ENCODE results near the gene CADPS2. TPM values are rescaled to one million over a fixed set of nuclear protein-coding genes. Genes with fewer than 3 reads are reported as not detected.

The CADPS2 gene
- total RNA-seq, 1 donor from 2014 or later: 4.3 TPM

DNA sequence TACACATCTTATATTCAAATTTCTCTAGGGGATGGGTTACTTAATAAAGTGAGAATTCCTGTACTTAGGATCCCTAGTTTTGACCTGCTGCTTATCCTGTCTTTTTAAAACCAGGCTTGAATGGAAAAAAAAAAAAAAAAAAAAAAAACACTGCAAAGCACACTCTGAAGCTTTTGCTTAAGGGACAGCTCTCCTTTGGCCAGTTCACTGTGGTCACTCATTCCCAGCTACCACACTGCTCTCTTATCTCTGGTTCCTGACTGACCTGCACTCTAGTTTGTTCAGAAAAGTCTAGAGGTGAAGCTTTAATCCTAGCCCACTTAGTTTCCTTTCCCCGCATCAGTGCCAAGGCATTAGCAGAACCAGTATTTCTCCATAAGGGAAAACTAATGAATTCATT is 82.4 kb downstream of the CADPS2 start:
- Mint-ChIP-seq H3K4me3 (ENCODE audit: low read depth) (no peak overlapping the region), H3K36me3 (ENCODE audit: insufficient read depth) (no peaks in the 10 kb centered on the region), H3K27ac (no peak overlapping the region), H3K9me3 (ENCODE audit: low read depth) (no peaks in the 10 kb centered on the region), H3K27me3 (no peaks in the 10 kb centered on the region), H3K4me1 (ENCODE audit: low read depth) (peaks cover 3% of the 10 kb centered on the region)
- TF ChIP-seq, protein P1, sequence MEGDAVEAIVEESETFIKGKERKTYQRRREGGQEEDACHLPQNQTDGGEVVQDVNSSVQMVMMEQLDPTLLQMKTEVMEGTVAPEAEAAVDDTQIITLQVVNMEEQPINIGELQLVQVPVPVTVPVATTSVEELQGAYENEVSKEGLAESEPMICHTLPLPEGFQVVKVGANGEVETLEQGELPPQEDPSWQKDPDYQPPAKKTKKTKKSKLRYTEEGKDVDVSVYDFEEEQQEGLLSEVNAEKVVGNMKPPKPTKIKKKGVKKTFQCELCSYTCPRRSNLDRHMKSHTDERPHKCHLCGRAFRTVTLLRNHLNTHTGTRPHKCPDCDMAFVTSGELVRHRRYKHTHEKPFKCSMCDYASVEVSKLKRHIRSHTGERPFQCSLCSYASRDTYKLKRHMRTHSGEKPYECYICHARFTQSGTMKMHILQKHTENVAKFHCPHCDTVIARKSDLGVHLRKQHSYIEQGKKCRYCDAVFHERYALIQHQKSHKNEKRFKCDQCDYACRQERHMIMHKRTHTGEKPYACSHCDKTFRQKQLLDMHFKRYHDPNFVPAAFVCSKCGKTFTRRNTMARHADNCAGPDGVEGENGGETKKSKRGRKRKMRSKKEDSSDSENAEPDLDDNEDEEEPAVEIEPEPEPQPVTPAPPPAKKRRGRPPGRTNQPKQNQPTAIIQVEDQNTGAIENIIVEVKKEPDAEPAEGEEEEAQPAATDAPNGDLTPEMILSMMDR (IDR thresholded peaks at IDR 0.05; ENCODE audit: unreplicated experiment): no peak
- no peak for DNase-seq (ENCODE audit: low spot score, unreplicated experiment)

DNA sequence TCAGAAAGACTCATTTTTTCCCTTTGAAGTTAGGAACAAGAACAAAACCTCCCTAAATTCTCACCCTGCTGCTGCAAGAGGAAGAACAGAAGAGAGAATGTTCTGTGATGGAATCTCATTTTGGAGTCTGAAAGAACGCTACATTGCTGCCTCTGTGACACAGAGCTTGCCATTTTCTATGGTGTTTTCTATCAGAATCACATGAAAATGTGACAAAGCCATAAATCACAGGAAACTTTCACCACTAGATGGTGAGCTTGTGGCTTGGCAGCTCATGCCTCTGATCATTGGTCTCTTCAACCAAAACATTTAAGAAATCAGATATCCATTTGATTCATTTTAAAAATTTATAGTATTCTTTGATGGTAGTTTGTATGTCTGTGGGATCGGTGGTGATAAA is 82.9 kb downstream of the CADPS2 start:
- Mint-ChIP-seq H3K27ac (peak overlapping the region; percentile 25), H3K27me3 (no peaks in the 10 kb centered on the region), H3K4me3 (ENCODE audit: low read depth) (no peak overlapping the region), H3K36me3 (ENCODE audit: insufficient read depth) (no peaks in the 10 kb centered on the region), H3K4me1 (ENCODE audit: low read depth) (peaks cover 3% of the 10 kb centered on the region), H3K9me3 (ENCODE audit: low read depth) (no peaks in the 10 kb centered on the region)
- TF ChIP-seq, protein P1 (IDR thresholded peaks at IDR 0.05; ENCODE audit: unreplicated experiment): peak; percentile 40
- DNase-seq (ENCODE audit: low spot score, unreplicated experiment): no peak

DNA sequence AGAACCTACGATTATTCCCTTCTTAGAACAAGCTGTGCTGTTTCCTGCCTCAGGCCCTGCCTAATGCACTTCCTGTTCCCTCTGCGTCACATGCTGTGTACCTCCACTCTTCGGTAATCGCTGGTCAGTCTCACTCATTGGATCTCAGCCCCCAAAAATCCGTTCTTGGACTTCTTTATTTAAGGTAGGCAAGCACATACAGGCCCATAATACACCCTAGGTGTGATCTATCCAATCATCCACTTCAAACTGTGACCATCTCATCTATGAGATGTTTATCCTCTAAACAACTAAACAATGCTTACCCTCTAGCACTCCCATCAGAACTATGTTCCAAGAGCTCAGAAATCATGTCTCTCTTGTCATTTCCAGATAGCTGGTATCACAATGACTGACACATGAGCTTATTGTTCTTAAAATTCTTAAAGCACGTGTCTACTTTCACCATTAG is 83.9 kb downstream of the CADPS2 start:
- Mint-ChIP-seq H3K9me3 (ENCODE audit: low read depth) (no peaks in the 10 kb centered on the region), H3K4me3 (ENCODE audit: low read depth) (no peak overlapping the region), H3K36me3 (ENCODE audit: insufficient read depth) (no peaks in the 10 kb centered on the region), H3K27ac (no peak overlapping the region), H3K27me3 (no peaks in the 10 kb centered on the region), H3K4me1 (ENCODE audit: low read depth) (peaks cover 3% of the 10 kb centered on the region)
- TF ChIP-seq, protein P1 (IDR thresholded peaks at IDR 0.05; ENCODE audit: unreplicated experiment): no peak
- no peak for DNase-seq (ENCODE audit: low spot score, unreplicated experiment)

DNA sequence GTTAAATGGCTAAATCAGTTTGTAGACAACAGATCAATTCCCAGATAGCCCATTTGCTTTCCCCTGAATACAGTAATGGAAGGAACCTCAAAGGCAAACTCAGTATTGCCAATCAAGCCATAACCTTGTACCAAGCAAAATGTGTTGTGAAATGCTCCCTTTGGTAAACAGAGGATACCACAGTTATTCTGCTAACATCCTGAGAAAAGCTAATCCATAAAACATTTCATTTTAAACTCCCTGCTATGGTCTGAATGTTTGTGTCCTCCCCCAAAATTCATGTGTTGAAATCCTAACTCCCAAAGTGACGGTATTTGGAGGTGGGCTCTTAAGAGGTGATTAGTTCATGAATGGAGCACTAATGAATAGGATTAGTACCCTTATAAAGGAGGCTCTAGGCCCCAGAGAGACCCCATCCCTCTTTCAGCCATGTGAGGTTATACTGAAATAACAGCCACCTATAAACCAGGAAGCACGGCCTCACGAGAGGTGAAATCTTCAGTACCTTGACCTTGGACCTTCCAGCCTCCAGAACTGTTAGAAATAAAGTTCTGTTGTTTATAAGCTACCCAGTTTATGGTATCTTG is 94.2 kb downstream of the CADPS2 start:
- no peaks in the 10 kb centered on the region for H3K27me3 Mint-ChIP-seq
- H3K4me3 Mint-ChIP-seq (ENCODE audit: low read depth): no peak overlapping the region
- TF ChIP-seq, protein P1 (IDR thresholded peaks at IDR 0.05; ENCODE audit: unreplicated experiment): no peak
- peaks cover 3% of the 10 kb centered on the region for H3K9me3 Mint-ChIP-seq (ENCODE audit: low read depth)
- H3K4me1 Mint-ChIP-seq (ENCODE audit: low read depth): no peaks in the 10 kb centered on the region
- no peaks in the 10 kb centered on the region for H3K36me3 Mint-ChIP-seq (ENCODE audit: insufficient read depth)
- H3K27ac Mint-ChIP-seq: no peak overlapping the region
- DNase-seq (ENCODE audit: low spot score, unreplicated experiment): no peak

DNA sequence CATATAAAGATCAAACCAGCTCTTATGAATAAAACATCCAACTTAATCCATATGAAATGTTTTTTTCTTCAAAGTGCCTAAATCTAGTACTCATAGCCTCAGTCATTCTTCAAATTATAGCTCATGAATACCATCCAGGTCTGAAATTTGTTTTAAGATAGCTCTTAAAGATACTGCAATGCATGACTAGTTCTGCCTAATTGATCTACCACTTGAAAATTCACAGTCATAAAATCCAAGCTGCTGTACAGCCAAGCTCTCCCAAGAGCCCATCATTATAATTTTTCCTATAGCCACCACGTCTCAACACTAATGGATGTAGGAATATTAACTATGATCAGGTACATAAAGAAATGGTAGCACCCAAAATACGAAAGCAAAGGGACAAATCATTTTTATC is 95.7 kb downstream of the CADPS2 start:
- H3K27ac Mint-ChIP-seq: no peak overlapping the region
- peaks cover 3% of the 10 kb centered on the region for H3K9me3 Mint-ChIP-seq (ENCODE audit: low read depth)
- no peak for DNase-seq (ENCODE audit: low spot score, unreplicated experiment)
- no peaks in the 10 kb centered on the region for H3K4me1 Mint-ChIP-seq (ENCODE audit: low read depth)
- no peaks in the 10 kb centered on the region for H3K27me3 Mint-ChIP-seq
- H3K4me3 Mint-ChIP-seq (ENCODE audit: low read depth): no peak overlapping the region
- TF ChIP-seq, protein P1 (IDR thresholded peaks at IDR 0.05; ENCODE audit: unreplicated experiment): no peak
- H3K36me3 Mint-ChIP-seq (ENCODE audit: insufficient read depth): no peaks in the 10 kb centered on the region

Measured in progenitor cell of endocrine pancreas (in vitro differentiated cells).